HG03342 (cell line): ENCODE data around the gene PBRM1.

Source experiments
- ATAC-seq: cut with Tn5 transposase; IDR thresholded peaks from one replicate; pipeline ENCODE4 v1.9.1; 2021; ENCODE audit warnings: mild to moderate bottlenecking, moderate library complexity; ENCODE audit not compliant: unreplicated experiment

Gene PBRM1

GRCh38 chr3:52512727-52513126 lies 173.0 kb downstream of the PBRM1 start:
- no peak for ATAC-seq

DNA sequence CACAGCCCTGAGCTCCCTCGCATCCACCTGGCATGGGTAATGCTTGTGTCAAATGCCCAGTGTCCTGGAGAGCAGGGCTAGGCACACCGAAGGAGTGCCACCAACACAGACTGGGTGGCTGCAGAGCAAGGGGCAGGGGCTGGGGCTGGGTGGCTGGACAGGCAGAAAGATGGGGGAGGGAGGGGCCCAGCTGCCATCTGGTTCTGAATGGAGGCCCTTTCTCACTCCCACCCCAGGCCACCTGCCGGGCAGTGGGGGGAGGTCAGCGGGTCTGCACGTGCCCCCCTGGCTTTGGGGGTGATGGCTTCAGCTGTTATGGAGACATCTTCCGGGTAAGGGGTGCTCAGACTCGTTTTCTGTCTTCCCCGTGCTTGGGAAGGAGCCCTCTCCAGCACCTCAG lies 173.6 kb downstream of the PBRM1 start:
- no peak for ATAC-seq

DNA sequence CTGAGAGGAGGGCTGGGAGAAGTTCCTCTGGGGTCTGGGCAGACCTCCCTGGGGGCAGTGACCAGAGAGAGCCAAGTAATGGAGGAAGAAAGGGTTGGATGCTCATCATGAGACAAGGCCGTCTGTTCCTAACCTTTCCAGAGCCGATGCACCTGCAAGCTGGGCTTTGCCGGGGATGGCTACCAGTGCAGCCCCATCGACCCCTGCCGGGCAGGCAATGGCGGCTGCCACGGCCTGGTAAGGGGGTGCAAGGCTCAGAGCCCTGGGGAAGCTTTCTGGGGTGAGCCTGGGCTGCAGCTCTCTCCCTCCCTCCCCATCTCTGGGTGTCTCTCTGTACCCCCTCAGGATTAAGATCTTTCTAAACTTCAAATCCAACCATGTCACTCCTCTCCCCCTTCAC lies 174.2 kb downstream of the PBRM1 start:
- no peak for ATAC-seq

DNA sequence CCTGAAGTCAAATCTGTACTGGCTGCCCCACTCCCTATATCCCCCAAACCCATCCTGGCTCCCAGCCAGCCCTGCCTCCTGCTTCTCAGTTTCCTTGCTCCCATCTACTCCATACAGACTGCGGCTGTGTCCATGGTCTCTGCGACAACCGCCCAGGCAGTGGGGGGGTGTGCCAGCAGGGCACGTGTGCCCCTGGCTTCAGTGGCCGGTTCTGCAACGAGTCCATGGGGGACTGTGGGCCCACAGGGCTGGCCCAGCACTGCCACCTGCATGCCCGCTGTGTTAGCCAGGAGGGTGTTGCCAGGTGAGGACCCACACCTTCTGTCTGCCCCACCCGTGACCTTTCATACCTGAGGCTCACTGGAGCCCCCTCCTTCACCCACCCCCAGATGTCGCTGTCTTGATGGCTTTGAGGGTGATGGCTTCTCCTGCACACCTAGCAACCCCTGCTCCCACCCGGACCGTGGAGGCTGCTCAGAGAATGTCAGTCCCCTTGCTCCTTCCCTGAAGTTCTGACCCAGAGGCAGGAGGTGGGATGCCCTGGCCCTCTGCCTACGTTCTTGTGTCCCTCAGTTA lies 175.9 kb downstream of the PBRM1 start:
- ATAC-seq, result no peak

DNA sequence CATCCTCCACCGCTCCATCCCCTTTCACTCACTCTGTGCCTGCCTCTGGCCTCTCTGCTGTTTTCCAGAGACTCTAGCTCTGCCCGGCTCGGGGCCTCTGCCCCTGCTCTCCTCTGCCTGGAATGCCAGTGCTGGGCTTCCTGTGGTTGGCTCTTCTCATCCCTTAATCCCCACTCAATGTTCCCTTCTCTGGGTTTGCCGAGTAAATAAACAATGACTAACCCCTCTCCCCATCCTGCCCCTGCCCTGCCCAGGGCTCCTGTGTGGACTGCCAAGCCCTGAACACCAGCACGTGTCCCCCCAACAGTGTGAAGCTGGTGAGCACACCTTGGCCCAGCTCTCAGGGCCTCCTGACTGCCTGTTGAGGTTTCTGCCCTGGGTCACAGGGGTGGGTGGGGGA lies 178.4 kb downstream of the PBRM1 start:
- no peak for ATAC-seq

DNA sequence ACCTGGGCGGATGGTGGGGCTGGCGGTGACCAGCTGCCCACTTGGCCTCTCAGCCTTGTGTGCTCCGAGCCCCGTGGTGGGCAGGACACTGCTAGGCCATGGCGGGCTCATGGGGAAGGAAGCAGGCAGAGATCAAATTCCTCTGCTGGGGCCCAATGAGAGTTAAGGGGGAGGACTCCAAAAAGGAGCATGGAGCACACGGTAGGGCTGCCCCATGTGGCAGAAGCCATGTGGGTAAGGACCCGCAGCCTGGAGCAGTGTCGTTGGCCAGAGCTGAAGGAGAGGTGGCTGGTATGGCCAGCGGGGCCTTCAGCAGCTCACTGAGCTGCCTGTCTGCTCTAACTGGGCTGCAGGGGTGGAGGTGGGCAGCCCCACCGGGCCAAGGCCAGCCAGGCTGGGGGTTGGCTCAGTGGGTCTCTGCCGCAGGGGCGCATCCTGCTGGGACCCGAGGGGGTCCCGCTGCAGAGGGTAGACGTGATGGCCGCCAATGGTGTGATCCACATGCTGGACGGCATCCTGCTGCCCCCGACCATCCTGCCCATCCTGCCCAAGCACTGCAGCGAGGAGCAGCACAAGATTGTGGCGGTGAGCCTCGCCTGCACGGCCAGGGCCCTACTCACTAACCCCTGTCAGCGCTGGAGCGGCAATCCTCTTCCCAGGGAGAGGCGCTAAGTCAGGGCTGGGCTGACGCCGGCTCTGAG lies 179.3 kb downstream of the PBRM1 start:
- ATAC-seq, result no peak

DNA sequence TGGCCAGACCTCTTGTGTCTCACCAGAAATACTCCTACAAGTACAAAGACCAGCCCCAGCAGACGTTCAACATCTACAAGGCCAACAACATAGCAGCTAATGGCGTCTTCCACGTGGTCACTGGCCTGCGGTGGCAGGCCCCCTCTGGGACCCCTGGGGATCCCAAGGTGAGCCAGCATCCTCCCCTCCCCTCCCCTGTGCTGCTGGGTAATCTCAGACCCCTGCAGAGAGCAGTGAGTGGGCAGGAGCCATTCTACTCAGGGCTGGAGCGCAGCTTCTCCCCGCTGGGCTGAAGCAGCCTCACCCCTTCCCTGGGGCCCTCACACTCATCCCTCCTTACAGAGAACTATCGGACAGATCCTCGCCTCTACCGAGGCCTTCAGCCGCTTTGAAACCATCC lies 180.7 kb downstream of the PBRM1 start:
- no peak for ATAC-seq

GRCh38 chr3:52503788-52504424 lies 181.8 kb downstream of the PBRM1 start:
- no peak for ATAC-seq

GRCh38 chr3:52502808-52503350 lies 182.8 kb downstream of the PBRM1 start:
- ATAC-seq, result no peak

DNA sequence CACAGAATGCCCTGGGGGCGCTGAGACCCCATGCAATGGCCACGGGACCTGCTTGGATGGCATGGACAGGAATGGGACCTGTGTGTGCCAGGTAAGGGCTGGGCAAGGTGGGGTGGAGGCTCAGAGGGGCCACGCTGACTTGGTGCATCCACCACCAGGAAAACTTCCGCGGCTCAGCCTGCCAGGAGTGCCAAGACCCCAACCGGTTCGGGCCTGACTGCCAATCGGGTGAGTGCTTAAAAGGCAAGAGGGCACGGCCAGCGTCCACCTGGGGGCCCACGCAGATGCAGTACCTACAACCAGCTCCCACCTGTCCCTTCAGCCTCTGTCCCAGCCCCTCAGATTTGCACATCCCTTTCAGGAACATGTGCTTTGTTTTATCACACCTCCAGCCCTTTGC lies 183.7 kb downstream of the PBRM1 start:
- no peak for ATAC-seq

GRCh38 chr3:52501046-52501445 lies 184.7 kb downstream of the PBRM1 start:
- ATAC-seq, result no peak

DNA sequence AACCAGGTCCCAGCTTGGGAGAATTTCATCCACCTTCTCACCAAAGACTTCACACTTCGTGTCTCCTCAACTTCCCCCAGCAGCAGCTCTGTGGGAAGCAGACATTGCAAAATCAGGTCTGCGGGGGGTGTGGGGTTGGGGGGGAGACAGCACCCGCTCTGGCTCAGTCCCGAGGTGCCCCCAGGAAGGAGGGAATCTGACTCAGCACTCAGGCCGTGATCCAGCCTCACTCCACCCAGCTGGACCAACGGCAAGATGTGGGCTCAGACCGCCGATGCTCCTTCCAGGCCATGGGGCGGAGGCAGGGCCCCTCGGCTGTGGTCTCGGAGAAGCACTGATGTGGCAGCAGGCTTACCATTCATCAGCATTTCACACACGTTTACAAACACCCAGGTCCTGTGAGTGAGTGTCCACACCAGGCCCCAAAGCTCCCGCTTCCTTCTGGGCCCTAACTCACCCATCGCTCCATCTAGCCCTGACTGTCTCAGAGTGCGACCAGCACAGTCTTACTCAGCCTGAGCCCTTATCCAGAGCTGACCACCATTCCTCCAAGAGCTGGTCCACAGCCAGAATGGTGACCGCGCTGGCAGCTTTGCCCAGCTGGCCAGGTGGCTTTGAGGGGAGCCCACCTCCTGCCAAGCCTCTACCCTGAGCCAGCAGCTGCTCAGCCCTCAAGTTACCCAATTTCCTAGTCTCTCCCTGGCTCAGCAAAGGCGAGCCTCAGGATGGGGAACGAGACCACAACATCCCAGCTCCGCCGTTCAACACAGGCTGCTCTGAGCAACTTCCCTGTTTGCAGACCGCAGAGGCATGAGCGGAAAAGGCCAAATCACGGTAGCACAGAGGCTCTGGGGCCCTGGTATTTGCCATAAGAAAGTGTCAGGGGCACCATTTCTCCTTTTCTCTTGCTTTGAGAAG lies 187.3 kb downstream of the PBRM1 start:
- ATAC-seq, result no peak

- ATAC-seq, result no peak
Measured at GRCh38 chr3:52495777-52496602, 189.7 kb downstream of the PBRM1 start.
